ENCODE measurements around the gene TRPV5. TPM values are rescaled to one million over a fixed set of nuclear protein-coding genes. Genes with fewer than 3 reads are reported as not detected.
"Not testable (repeated sequence)": the region's sequence is repeated elsewhere in the genome, so short reads cannot be mapped to it uniquely, and the experiment has no call there.

The TRPV5 gene
- not detected for total RNA-seq

DNA sequence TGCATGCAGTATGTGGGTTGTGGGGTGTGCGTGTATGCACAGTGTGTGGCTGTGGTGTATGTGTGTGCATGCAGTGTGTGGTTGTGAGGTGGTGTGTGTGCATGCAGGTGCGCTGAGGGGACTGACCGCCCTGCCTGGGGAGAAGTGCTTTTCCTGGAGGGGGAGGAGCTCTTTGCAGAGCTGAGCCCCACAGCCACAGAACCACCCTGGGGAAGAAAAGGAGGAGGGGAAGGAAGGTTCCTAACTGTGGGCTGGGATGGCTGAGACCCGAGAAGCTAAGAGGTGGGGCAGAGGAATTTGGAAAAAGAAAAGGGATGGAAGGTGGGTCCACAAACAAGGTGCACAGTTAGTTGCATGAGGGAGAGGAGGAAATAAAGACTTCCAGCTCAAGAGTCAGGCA is at the start of gene TRPV5:
Gene TRPV5, minus strand, starts transcription at position 123 of the 400 bp plus-strand sequence. CDS start 287 bp downstream, outside the sequence.
- H3K9me3 ChIP-seq: no peaks in the 10 kb centered on the region
- H3K36me3 ChIP-seq: no peaks in the 10 kb centered on the region
- TF ChIP-seq, protein P1, sequence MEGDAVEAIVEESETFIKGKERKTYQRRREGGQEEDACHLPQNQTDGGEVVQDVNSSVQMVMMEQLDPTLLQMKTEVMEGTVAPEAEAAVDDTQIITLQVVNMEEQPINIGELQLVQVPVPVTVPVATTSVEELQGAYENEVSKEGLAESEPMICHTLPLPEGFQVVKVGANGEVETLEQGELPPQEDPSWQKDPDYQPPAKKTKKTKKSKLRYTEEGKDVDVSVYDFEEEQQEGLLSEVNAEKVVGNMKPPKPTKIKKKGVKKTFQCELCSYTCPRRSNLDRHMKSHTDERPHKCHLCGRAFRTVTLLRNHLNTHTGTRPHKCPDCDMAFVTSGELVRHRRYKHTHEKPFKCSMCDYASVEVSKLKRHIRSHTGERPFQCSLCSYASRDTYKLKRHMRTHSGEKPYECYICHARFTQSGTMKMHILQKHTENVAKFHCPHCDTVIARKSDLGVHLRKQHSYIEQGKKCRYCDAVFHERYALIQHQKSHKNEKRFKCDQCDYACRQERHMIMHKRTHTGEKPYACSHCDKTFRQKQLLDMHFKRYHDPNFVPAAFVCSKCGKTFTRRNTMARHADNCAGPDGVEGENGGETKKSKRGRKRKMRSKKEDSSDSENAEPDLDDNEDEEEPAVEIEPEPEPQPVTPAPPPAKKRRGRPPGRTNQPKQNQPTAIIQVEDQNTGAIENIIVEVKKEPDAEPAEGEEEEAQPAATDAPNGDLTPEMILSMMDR (IDR thresholded peaks at IDR 0.05): no peak
- H3K27ac ChIP-seq: no peak within 1 kb of the TSS
- no peak within 1 kb of the TSS for H3K4me3 ChIP-seq
- H3K4me1 ChIP-seq: no peaks in the 10 kb centered on the region
- H3K27me3 ChIP-seq: no peaks in the 10 kb centered on the region
- DNase-seq (ENCODE audit: low spot score): no peak

DNA sequence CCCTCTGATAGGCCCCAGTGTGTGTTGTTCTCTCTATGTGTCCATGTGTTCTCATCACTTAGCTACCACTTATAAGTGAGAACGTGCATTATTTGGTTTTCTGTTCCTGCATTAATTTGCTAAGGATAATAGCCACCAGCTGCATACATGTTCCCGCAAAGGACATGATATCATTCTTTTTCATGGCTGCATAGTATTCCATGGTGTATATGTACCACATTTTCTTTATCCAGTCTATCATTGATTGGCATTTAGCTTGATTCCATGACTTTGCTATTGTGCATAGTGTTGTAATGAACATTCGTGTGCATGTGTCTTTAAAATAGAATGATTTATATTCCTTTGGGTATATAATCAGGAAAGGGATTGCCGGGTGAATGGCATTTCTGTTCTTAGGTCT is 44.9 kb upstream of the TRPV5 start:
- peaks cover 0 to 16% of the 10 kb centered on the region in 2 donors for H3K9me3 ChIP-seq
- H3K36me3 ChIP-seq; DNase-seq (ENCODE audit: low spot score); H3K4me3 ChIP-seq; H3K4me1 ChIP-seq; H3K27me3 ChIP-seq; H3K27ac ChIP-seq: not testable (repeated sequence)

DNA sequence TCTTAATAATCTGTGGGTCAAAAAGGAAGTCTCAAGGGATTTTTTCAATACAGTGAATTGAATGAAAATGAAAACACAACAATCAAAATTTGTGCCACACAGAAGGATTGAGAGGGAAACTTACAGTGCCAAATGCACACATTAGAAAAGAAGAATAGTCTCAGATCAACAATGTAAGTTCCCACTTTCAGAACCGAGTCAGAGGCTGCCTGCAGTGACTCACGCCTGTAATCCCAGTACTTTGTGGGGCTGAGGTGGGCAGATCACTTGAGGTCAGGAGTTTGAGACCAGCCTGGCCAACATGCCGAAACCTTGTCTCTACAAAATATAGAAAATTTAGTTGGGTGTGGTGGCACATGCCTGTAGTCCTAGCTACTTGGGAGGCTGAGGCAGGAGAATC is 41.1 kb upstream of the TRPV5 start:
- peaks cover 0 to 8% of the 10 kb centered on the region in 2 donors for H3K9me3 ChIP-seq
- H3K4me3 ChIP-seq: no peak overlapping the region

DNA sequence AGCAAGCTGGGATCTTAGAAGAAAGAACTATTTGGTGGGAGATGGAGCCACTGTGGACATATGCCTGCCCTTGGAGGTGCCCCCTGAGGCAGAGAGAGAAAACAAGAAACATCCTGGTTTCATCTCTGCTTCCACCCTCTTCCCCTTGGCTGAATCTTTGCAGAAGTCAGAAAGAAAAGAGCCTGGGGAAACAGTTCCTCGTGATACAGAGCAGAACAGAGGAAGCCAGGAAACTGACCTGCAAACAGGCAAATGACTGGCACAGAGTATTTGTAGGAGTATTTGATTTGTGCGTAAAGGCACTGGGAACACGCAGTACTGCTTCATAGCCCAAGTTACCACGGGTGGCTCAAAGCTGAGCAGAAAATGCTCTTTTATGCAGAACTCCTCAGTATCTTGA is 35.6 kb upstream of the TRPV5 start:
- Histone ChIP-seq H3K36me3 (no peaks in the 10 kb centered on the region), H3K4me3 (no peak overlapping the region), H3K9me3 (no peaks in the 10 kb centered on the region), H3K4me1 (no peaks in the 10 kb centered on the region), H3K27me3 (peaks cover 0 to 5% of the 10 kb centered on the region in 2 donors), H3K27ac (no peak overlapping the region)
- no peak for DNase-seq (ENCODE audit: low spot score)
- TF ChIP-seq, protein P1 (IDR thresholded peaks at IDR 0.05): no peak

More for the DNA sequence above, 41.1 kb upstream of the TRPV5 start:
- Histone ChIP-seq H3K27me3 (no peaks in the 10 kb centered on the region), H3K36me3 (no peaks in the 10 kb centered on the region), H3K4me1 (no peaks in the 10 kb centered on the region), H3K27ac (no peak overlapping the region)
- TF ChIP-seq, protein P1 (IDR thresholded peaks at IDR 0.05): no peak
- DNase-seq (ENCODE audit: low spot score): no peak

DNA sequence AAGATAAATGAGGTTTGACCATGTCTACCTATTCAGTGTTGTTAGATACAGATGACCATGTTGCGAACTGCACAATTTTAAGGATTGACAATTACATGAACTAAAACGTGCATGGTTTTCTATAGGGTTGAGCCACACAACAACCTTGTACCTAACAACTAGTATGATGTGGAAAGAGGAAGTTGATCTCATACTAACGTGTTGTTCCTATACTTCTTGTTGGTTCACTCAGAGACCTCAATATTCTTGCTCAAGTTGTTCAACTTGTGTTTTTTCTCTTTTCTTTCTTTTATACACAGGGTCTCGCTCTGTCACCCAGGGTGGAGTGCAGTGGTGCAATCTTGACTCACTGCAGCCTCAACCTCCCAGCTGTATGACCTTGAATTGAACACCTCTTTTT is 34.7 kb upstream of the TRPV5 start:
- TF ChIP-seq, protein P1 (IDR thresholded peaks at IDR 0.05): no peak
- DNase-seq (ENCODE audit: low spot score): no peak
- H3K9me3 ChIP-seq: no peaks in the 10 kb centered on the region
- H3K36me3 ChIP-seq: no peaks in the 10 kb centered on the region
- H3K4me1 ChIP-seq: no peaks in the 10 kb centered on the region
- H3K27ac ChIP-seq: no peak overlapping the region
- H3K27me3 ChIP-seq: peaks cover 0 to 5% of the 10 kb centered on the region in 2 donors
- H3K4me3 ChIP-seq: no peak overlapping the region

DNA sequence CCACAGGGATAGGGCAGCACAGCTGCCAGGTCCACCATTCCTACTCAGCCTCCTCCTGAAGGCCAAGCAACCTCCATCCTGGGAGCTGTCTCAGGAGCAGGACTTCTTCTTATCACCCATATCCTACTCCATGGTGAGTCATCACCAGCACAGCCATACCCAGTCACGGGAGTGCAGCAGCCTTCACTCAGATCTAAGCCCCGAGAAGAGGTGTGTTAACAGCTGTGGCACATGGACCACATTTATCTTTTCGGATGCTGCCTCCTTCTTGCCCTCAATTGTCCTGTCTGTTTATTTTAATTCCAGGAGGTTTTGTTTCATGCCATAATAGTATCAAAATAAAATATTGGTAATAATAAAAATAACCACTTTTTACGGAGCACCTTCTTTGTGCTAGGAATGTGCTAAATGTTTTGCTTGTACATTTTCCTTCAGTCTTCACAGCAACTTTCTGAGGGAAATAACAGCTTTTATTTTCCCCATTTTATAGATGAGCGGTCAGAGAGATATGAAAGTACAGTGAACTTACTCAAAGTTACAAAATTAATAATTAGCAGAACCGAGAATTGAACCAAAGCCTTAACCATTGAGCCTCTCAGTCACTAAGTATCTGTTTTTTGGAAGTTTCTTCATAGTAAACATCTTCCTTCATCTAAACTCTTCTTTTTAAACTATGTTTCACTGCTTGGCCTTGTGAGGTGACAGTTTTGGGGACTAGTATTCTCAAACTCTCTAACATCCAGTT is 31.1 kb upstream of the TRPV5 start:
- H3K4me1 ChIP-seq: no peaks in the 10 kb centered on the region
- no peaks in the 10 kb centered on the region for H3K9me3 ChIP-seq
- no peaks in the 10 kb centered on the region for H3K36me3 ChIP-seq
- no peak for DNase-seq (ENCODE audit: low spot score)
- peaks cover 0 to 5% of the 10 kb centered on the region in 2 donors for H3K27me3 ChIP-seq
- no peak overlapping the region for H3K27ac ChIP-seq
- H3K4me3 ChIP-seq: no peak overlapping the region
- TF ChIP-seq, protein P1 (IDR thresholded peaks at IDR 0.05): no peak
